ENCODE results near the gene FHDC1. TPM values are rescaled to one million over a fixed set of nuclear protein-coding genes. Genes with fewer than 3 reads are reported as not detected.

Gene FHDC1
- total and polyA plus RNA-seq, 9 donors, result 3.6 to 11.1 (median 6.9) TPM

DNA sequence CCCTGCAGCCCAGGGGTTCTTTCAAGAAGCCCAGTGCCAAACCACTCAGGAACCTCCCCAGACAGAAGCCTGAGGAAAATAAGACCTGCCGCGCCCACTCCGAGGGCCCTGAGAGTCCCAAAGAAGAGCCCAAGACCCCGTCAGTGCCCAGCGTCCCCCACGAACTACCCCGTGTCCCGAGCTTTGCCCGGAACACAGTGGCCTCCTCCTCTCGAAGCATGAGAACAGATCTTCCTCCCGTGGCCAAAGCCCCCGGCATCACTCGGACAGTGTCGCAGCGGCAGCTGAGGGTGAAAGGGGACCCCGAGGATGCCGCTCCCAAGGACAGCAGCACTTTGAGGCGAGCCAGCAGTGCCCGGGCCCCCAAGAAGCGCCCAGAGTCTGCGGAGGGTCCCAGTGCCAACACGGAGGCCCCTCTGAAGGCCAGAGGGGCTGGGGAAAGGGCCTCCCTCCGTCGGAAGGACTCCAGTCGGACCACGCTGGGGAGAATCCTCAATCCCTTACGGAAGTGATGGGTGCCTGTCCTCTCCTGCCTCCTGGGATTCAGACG lies 40.2 kb downstream of the FHDC1 start:
- Histone ChIP-seq H3K27ac (ENCODE audit: low read length) (no peak overlapping the region), H3K27me3 (ENCODE audit: control insufficient read depth, insufficient read depth, low read length) (no peaks in the 10 kb centered on the region), H3K36me3 (ENCODE audit: control insufficient read depth, insufficient read depth, low read length) (peaks cover 17% of the 10 kb centered on the region), H3K4me3 (ENCODE audit: low read length) (no peak overlapping the region), H3K9me3 (replicated peaks; ENCODE audit: control insufficient read depth, low read depth, low read length) (no peaks in the 10 kb centered on the region), H3K4me1 (ENCODE audit: control insufficient read depth, insufficient read depth, low read length) (peaks cover 25% of the 10 kb centered on the region)
- no peak for DNase-seq
- WGBS (ENCODE audit: insufficient coverage), result 92% methylated on average over 28 of the region's 28 CpGs

GRCh38 chr4:152979731-152980330 lies 43.7 kb downstream of the FHDC1 start:
- 90% methylated on average over 5 of the region's 10 CpGs for WGBS (ENCODE audit: insufficient coverage)
- Histone ChIP-seq H3K27me3 (ENCODE audit: control insufficient read depth, insufficient read depth, low read length) (no peaks in the 10 kb centered on the region), H3K36me3 (ENCODE audit: control insufficient read depth, insufficient read depth, low read length) (peaks cover 12% of the 10 kb centered on the region), H3K9me3 (replicated peaks; ENCODE audit: control insufficient read depth, low read depth, low read length) (no peaks in the 10 kb centered on the region), H3K27ac (ENCODE audit: low read length) (no peak overlapping the region), H3K4me1 (ENCODE audit: control insufficient read depth, insufficient read depth, low read length) (peaks cover under 1% of the 10 kb centered on the region), H3K4me3 (ENCODE audit: low read length) (no peak overlapping the region)
- DNase-seq, result no peak

- no peak overlapping the region for H3K27ac ChIP-seq (ENCODE audit: low read length)
- H3K4me3 ChIP-seq (ENCODE audit: low read length), result no peak overlapping the region
- peaks cover 7% of the 10 kb centered on the region for H3K36me3 ChIP-seq (ENCODE audit: control insufficient read depth, insufficient read depth, low read length)
- DNase-seq, result no peak
- H3K9me3 ChIP-seq (replicated peaks; ENCODE audit: control insufficient read depth, low read depth, low read length), result no peaks in the 10 kb centered on the region
- WGBS (ENCODE audit: insufficient coverage), result 80% methylated on average over 1 of the region's 5 CpGs
- no peaks in the 10 kb centered on the region for H3K4me1 ChIP-seq (ENCODE audit: control insufficient read depth, insufficient read depth, low read length)
- no peaks in the 10 kb centered on the region for H3K27me3 ChIP-seq (ENCODE audit: control insufficient read depth, insufficient read depth, low read length)
Observed at GRCh38 chr4:152981278-152981677, 45.2 kb downstream of the FHDC1 start.

GRCh38 chr4:152981842-152982241 lies 45.7 kb downstream of the FHDC1 start:
- H3K27me3 ChIP-seq (ENCODE audit: control insufficient read depth, insufficient read depth, low read length), result no peaks in the 10 kb centered on the region
- no peak for DNase-seq
- 42% methylated on average over 3 of the region's 4 CpGs for WGBS (ENCODE audit: insufficient coverage)

GRCh38 chr4:152983221-152983620 lies 47.1 kb downstream of the FHDC1 start:
- no peaks in the 10 kb centered on the region for H3K36me3 ChIP-seq (ENCODE audit: control insufficient read depth, insufficient read depth, low read length)
- H3K27ac ChIP-seq (ENCODE audit: low read length), result no peak overlapping the region
- H3K9me3 ChIP-seq (replicated peaks; ENCODE audit: control insufficient read depth, low read depth, low read length), result no peaks in the 10 kb centered on the region
- H3K4me3 ChIP-seq (ENCODE audit: low read length), result no peak overlapping the region
- H3K27me3 ChIP-seq (ENCODE audit: control insufficient read depth, insufficient read depth, low read length), result no peaks in the 10 kb centered on the region
- WGBS (ENCODE audit: insufficient coverage), result 39% methylated on average over 3 of the region's 7 CpGs
- DNase-seq, result no peak
- no peaks in the 10 kb centered on the region for H3K4me1 ChIP-seq (ENCODE audit: control insufficient read depth, insufficient read depth, low read length)

More at GRCh38 chr4:152981842-152982241, 45.7 kb downstream of the FHDC1 start:
- no peaks in the 10 kb centered on the region for H3K9me3 ChIP-seq (replicated peaks; ENCODE audit: control insufficient read depth, low read depth, low read length)
- H3K27ac ChIP-seq (ENCODE audit: low read length), result no peak overlapping the region
- H3K36me3 ChIP-seq (ENCODE audit: control insufficient read depth, insufficient read depth, low read length), result peaks cover 4% of the 10 kb centered on the region
- H3K4me1 ChIP-seq (ENCODE audit: control insufficient read depth, insufficient read depth, low read length), result no peaks in the 10 kb centered on the region
- H3K4me3 ChIP-seq (ENCODE audit: low read length), result no peak overlapping the region

DNA sequence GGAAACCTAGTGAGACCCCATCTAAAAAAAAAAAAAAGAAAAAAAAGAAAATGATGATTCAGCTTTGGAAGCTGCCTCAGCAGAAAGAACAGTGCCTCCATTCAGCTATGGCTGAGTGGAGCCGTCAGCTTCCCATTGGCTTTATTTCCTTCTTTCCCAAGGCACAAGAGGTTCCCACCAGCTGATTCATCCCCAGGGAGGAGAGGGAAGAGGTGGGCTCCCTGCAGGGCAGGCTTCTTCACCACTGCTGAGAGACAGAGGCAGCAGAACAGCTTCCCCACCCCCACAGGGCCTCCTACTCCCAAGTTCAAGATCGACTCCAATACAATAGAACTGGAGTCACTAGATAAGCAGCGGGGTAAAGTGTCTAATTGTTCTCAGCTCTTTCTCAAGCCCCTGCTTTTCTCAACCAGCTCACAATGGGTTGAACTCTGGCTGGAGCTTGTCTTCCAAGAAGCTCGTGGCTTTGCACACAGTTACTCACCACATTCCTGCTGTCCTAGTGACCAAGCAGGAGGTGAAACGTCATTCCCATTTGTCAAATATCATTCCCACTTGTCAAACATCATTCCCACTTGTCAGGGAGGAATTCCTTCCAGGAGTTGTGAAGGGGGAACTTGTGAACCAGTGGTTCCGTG lies 47.8 kb downstream of the FHDC1 start:
- H3K4me3 ChIP-seq (ENCODE audit: low read length), result no peak overlapping the region
- 75% methylated on average over 4 of the region's 6 CpGs for WGBS (ENCODE audit: insufficient coverage)
- no peak for DNase-seq
- no peak overlapping the region for H3K27ac ChIP-seq (ENCODE audit: low read length)
- no peaks in the 10 kb centered on the region for H3K27me3 ChIP-seq (ENCODE audit: control insufficient read depth, insufficient read depth, low read length)
- H3K4me1 ChIP-seq (ENCODE audit: control insufficient read depth, insufficient read depth, low read length), result no peaks in the 10 kb centered on the region
- no peaks in the 10 kb centered on the region for H3K9me3 ChIP-seq (replicated peaks; ENCODE audit: control insufficient read depth, low read depth, low read length)
- no peaks in the 10 kb centered on the region for H3K36me3 ChIP-seq (ENCODE audit: control insufficient read depth, insufficient read depth, low read length)

DNA sequence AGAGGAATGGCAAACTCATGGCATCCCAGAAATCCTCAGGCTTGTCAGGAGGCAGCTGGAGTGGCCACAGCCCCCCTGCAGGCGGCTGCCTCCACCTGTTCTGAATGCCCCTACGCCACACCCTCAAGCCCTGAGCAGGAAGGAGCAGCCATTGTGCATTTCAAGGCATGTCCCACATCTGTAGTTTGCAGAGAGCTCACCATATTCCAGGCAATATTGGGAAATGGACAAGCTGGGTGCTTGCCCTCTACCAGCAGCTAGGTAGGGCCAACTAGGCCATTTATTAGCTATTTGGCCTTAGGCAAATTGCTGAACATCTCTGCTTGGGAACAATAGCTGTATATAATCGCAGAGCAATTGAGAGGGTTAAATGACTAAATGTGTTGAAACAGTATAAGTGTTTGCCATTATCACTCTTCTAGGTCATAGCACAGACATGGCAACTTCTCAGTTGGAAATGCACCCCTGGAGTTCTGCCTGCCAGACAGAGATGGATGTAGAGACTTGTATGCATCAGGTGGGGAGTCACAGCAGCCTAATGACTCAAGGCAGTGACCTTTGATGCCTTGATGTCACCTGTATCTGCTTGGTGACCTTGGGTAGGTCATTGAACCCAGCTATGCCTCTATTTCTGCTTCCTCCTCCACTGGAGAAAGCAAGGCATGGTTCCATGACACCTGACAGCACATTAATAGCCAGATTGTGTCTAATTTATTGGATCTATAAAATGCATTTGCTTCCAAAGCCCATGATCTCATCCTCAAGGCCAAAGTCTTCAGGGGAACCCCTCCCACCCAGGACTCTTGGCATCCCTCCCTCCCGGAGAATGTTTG lies 52.8 kb downstream of the FHDC1 start:
- Histone ChIP-seq H3K27ac (ENCODE audit: low read length) (no peak overlapping the region), H3K4me1 (ENCODE audit: control insufficient read depth, insufficient read depth, low read length) (no peaks in the 10 kb centered on the region), H3K36me3 (ENCODE audit: control insufficient read depth, insufficient read depth, low read length) (no peaks in the 10 kb centered on the region), H3K27me3 (ENCODE audit: control insufficient read depth, insufficient read depth, low read length) (no peaks in the 10 kb centered on the region), H3K9me3 (replicated peaks; ENCODE audit: control insufficient read depth, low read depth, low read length) (no peaks in the 10 kb centered on the region), H3K4me3 (ENCODE audit: low read length) (no peak overlapping the region)
- DNase-seq, result no peak
- WGBS (ENCODE audit: insufficient coverage), result 56% methylated on average over 2 of the region's 4 CpGs

GRCh38 chr4:152989554-152989970 lies 53.4 kb downstream of the FHDC1 start:
- no peaks in the 10 kb centered on the region for H3K9me3 ChIP-seq (replicated peaks; ENCODE audit: control insufficient read depth, low read depth, low read length)
- no peaks in the 10 kb centered on the region for H3K27me3 ChIP-seq (ENCODE audit: control insufficient read depth, insufficient read depth, low read length)
- no peaks in the 10 kb centered on the region for H3K4me1 ChIP-seq (ENCODE audit: control insufficient read depth, insufficient read depth, low read length)
- no peak for DNase-seq
- H3K36me3 ChIP-seq (ENCODE audit: control insufficient read depth, insufficient read depth, low read length), result no peaks in the 10 kb centered on the region
- H3K27ac ChIP-seq (ENCODE audit: low read length), result no peak overlapping the region
- WGBS (ENCODE audit: insufficient coverage), result 92% methylated on average over 2 of the region's 3 CpGs
- no peak overlapping the region for H3K4me3 ChIP-seq (ENCODE audit: low read length)

DNA sequence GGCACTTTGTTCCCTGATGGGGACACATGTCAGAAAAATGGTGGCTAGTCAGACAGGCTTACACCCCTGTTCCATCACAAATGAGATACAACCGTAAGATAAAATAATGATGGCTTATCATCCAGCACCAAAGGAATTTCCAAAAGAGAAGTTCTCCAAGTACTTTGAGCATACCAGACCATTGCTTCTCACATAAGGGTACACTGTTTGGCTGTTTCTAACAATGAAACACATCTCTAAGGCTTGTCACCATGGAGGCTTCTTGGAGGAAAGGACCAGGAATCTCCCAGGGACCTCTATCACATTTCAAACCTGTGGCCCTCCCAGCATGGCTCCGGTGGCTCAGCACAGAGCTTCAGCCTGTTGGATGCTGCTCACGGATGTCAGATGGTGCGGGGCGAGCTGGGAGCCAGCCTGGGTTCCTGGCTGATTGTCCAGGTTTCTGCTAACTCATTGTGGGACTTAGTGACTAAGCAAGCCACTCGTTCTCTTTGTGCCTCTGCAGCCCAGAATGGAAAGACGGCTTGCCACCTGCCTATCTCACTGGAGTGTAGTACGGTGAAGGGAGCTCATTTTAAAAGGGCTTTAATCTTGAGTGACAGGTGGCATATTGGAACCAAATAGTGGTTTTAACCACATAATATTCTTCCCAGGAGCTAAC lies 54.5 kb downstream of the FHDC1 start:
- Histone ChIP-seq H3K4me3 (ENCODE audit: low read length) (no peak overlapping the region), H3K27me3 (ENCODE audit: control insufficient read depth, insufficient read depth, low read length) (no peaks in the 10 kb centered on the region), H3K27ac (ENCODE audit: low read length) (no peak overlapping the region), H3K9me3 (replicated peaks; ENCODE audit: control insufficient read depth, low read depth, low read length) (no peaks in the 10 kb centered on the region), H3K4me1 (ENCODE audit: control insufficient read depth, insufficient read depth, low read length) (no peaks in the 10 kb centered on the region), H3K36me3 (ENCODE audit: control insufficient read depth, insufficient read depth, low read length) (no peaks in the 10 kb centered on the region)
- WGBS (ENCODE audit: insufficient coverage), result 93% methylated on average over 4 of the region's 8 CpGs
- DNase-seq, result no peak

GRCh38 chr4:152991398-152991797 lies 55.3 kb downstream of the FHDC1 start:
- Histone ChIP-seq H3K9me3 (replicated peaks; ENCODE audit: control insufficient read depth, low read depth, low read length) (no peaks in the 10 kb centered on the region), H3K27ac (ENCODE audit: low read length) (no peak overlapping the region), H3K36me3 (ENCODE audit: control insufficient read depth, insufficient read depth, low read length) (no peaks in the 10 kb centered on the region), H3K4me3 (ENCODE audit: low read length) (no peak overlapping the region), H3K4me1 (ENCODE audit: control insufficient read depth, insufficient read depth, low read length) (peaks cover 6% of the 10 kb centered on the region), H3K27me3 (ENCODE audit: control insufficient read depth, insufficient read depth, low read length) (peaks cover 3% of the 10 kb centered on the region)
- DNase-seq, result no peak
- WGBS (ENCODE audit: insufficient coverage), result no CpG with 5 or more reads among the region's 3 CpGs

Measured in muscle of leg (tissue), 11 donors.